ENCODE measurements around the gene MYO15A.

The MYO15A gene

DNA sequence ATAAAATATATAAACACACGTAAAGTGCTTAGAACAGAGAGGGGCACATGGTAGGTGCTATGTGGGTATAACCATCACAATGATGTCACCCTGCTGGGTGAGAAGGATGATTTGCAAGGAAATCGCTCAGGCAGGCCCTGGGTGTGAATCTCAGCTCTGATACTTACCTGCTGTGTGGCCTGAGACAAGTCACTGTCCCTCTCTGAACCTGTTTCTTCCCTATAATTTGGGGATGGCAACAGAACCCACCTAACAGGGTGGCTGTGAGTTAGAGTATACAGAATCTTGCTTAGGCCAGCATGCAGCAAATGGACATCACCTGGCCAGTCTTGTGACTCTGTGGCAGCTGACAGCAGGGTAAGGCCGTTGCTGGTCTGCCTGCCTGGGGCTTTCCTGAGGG, 38.4 kb downstream of the MYO15A start:
- no peak overlapping the region for H3K4me3 ChIP-seq
- TF ChIP-seq, protein P1, sequence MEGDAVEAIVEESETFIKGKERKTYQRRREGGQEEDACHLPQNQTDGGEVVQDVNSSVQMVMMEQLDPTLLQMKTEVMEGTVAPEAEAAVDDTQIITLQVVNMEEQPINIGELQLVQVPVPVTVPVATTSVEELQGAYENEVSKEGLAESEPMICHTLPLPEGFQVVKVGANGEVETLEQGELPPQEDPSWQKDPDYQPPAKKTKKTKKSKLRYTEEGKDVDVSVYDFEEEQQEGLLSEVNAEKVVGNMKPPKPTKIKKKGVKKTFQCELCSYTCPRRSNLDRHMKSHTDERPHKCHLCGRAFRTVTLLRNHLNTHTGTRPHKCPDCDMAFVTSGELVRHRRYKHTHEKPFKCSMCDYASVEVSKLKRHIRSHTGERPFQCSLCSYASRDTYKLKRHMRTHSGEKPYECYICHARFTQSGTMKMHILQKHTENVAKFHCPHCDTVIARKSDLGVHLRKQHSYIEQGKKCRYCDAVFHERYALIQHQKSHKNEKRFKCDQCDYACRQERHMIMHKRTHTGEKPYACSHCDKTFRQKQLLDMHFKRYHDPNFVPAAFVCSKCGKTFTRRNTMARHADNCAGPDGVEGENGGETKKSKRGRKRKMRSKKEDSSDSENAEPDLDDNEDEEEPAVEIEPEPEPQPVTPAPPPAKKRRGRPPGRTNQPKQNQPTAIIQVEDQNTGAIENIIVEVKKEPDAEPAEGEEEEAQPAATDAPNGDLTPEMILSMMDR (IDR thresholded peaks at IDR 0.05): no peak
- no peak for DNase-seq (ENCODE audit: low spot score)
- H3K27ac ChIP-seq: no peak overlapping the region

DNA sequence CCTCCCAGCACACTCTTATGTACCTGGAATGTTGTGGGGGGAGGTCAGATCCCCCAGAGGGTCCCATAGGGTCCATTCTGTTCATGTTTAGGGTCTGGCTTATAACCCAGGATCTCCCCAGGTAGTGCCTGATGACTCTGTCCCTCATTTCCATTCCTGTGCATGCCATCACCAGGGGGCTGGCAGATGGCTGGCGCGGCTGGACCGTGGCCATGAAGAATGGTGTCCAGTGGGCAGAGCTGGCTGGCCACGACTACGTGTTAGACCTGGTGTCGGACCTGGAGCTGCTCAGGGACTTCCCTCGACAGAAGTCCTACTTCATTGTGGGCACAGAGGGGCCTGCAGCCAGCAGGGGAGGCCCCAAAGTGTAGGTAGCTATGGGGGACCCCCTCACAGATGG, 40.0 kb downstream of the MYO15A start:
- DNase-seq (ENCODE audit: low spot score): no peak
- no peak overlapping the region for H3K27ac ChIP-seq
- H3K4me3 ChIP-seq: no peak overlapping the region
- TF ChIP-seq, protein P1 (IDR thresholded peaks at IDR 0.05): no peak

DNA sequence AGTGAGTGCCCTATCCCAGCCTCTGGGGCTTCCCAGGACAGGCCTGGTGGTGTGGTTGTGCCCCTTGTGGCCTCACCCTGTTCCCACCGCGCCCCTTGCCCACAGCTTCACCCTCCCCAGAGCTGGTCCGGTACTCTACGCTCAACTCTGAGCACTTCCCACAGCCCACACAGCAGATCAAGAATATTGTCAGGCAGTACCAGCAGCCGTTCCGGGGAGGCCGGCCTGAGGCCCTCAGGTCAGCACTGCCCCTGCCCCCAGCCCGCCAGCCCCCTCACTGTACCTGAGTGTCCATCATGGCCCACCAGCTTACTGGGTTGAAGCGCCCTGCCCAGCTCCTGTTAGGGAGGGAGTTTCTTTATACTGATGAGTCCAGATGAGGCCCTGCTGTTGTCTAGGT, 42.7 kb downstream of the MYO15A start:
- Histone ChIP-seq H3K4me3 (no peak overlapping the region), H3K27ac (no peak overlapping the region)
- TF ChIP-seq, protein P1 (IDR thresholded peaks at IDR 0.05): no peak
- DNase-seq (ENCODE audit: low spot score): no peak

DNA sequence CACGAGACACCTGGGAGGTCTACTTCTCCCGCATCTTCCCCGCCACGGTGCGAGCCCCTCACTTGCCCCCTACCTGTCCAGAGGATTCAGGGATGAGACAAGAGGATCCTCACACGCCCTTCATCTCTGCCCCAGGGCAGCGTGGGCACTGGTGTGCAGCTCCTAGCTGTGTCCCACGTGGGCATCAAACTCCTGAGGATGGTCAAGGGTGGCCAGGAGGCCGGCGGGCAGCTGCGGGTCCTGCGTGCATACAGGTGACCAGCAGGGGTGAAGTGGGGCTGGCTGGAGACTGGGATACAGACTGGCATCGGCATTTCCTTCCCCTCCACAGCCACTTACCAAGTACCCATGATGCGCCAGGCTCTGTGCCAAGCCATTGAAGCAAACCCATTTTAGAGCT, 46.6 kb downstream of the MYO15A start:
- TF ChIP-seq, protein P1 (IDR thresholded peaks at IDR 0.05): no peak
- no peak for DNase-seq (ENCODE audit: low spot score)
- no peak overlapping the region for H3K27ac ChIP-seq
- no peak overlapping the region for H3K4me3 ChIP-seq

DNA sequence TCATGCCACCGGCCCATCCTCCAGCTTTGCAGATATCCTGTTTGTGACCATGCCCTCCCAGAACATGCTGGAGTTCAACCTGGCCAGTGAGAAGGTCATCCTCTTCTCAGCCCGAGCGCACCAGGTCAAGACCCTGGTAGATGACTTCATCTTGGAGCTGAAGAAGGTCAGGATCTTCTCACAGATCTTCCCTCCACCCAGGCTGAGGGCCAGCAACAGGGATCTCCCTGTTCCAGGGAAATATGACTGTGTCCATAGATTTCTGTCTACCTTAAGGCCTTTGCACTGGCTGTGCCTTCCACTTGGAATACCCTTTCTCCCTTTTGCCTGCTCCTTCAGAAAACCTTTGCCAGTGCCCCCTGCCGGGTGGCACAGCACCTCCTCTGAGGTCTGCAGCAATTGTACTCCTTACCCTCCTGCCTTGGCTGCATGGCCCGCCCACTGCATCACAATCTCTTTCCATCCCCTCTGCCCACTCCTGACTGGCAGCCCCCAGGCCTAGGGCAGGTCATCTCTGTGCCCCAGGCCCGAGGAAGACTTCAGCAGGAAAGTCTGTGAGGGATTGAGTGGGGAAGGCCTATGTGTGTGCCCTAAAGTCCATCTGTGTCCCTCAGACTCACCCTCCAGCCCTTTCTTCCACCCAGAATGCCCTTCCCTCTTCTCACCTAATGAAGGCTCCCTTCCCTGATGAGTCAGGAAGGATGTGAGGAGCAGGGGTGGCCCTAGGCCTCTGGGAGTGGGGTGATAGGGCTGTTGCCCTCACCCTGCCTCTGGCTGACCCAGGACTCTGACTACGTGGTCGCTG, 47.8 kb downstream of the MYO15A start:
- no peak overlapping the region for H3K4me3 ChIP-seq
- H3K27ac ChIP-seq: peak overlapping the region in 1 of 2 donors; percentile 88
- TF ChIP-seq, protein P1 (IDR thresholded peaks at IDR 0.05): no peak
- DNase-seq (ENCODE audit: low spot score): no peak

DNA sequence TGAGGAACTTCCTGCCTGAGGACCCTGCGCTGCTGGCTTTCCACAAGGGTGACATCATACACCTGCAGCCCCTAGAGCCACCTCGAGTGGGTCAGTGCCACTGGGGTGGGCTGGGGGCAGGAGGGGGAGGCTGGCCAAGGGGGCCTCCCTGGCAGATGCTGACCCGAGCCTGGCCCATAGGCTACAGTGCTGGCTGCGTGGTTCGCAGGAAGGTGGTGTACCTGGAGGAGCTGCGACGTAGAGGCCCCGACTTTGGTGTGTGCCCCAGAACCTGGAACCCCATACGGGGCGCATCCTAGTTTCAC, 48.4 kb downstream of the MYO15A start:
- Histone ChIP-seq H3K27ac (peak overlapping the region in 1 of 2 donors; percentile 88), H3K4me3 (no peak overlapping the region)
- TF ChIP-seq, protein P1 (IDR thresholded peaks at IDR 0.05): no peak
- no peak for DNase-seq (ENCODE audit: low spot score)

DNA sequence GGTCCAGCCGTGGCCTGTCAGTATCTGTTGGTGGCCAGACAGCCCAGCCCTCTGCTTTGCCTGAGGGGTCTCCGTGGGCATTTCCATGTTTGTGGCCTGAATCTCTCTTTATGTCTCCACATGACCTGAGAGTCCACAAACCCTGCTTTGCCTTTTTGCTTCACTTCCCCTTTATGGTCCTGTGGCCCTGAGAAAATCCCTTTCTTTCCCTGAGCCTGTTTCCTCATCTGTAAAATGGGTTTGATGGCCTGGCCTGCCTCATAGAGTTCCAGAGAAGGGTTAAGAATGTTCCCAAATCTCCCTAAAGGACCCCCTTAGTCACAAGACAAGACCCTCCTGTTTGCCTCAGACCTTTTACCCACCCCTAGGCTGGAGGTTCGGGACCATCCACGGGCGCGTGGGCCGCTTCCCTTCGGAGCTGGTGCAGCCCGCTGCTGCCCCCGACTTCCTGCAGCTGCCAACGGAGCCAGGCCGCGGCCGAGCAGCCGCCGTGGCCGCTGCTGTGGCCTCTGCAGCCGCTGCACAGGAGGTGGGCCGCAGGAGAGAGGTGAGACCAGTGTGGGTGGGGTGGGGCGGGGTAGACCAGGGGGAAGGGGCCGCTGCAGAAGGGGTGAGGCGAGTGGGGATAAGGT, 48.9 kb downstream of the MYO15A start:
- DNase-seq (ENCODE audit: low spot score): no peak
- TF ChIP-seq, protein P1 (IDR thresholded peaks at IDR 0.05): no peak
- Histone ChIP-seq H3K4me3 (peak overlapping the region; percentile 87), H3K27ac (peak overlapping the region; percentile 43 to 88)
